C4-2B (cell line): ENCODE data around the gene CABS1.

Experiments
- H3K27ac ChIP-seq: fragments of 450-650 bp; 2 replicates; pipeline ENCODE4 v1.5.1; 2017
- CTCF ChIP-seq: fragments of 450-650 bp; conservative IDR thresholded peaks from 2 replicates; pipeline ENCODE4 v1.5.1; 2017; ENCODE audit warnings: mild to moderate bottlenecking
- ZFX ChIP-seq: fragments of 450-650 bp; IDR thresholded peaks from 2 replicates; pipeline ENCODE4 v1.6.1; 2017

CABS1 gene

GRCh38 chr4:70303090-70303489, 31.7 kb upstream of the CABS1 start:
- H3K27ac ChIP-seq: no peak overlapping the region
- TF ChIP-seq CTCF: no peak
- no peak for TF ChIP-seq ZFX

- TF ChIP-seq CTCF (no peak), ZFX (no peak)
- H3K27ac ChIP-seq: no peak overlapping the region
Observed at GRCh38 chr4:70305601-70306000, 29.2 kb upstream of the CABS1 start.

- no peak overlapping the region for H3K27ac ChIP-seq
- no peak for TF ChIP-seq ZFX
- TF ChIP-seq CTCF: no peak
Observed at GRCh38 chr4:70306076-70306475, 28.7 kb upstream of the CABS1 start.

GRCh38 chr4:70313736-70314135, 21.0 kb upstream of the CABS1 start:
- H3K27ac ChIP-seq: no peak overlapping the region
- TF ChIP-seq CTCF: no peak
- no peak for TF ChIP-seq ZFX

GRCh38 chr4:70315928-70316327, 18.9 kb upstream of the CABS1 start:
- TF ChIP-seq CTCF (peak; percentile 19), ZFX (no peak)
- H3K27ac ChIP-seq: no peak overlapping the region

GRCh38 chr4:70326052-70326451, 8.7 kb upstream of the CABS1 start:
- no peak overlapping the region for H3K27ac ChIP-seq
- TF ChIP-seq CTCF (no peak), ZFX (no peak)

GRCh38 chr4:70336043-70336442, 1.3 kb downstream of the CABS1 start:
- TF ChIP-seq ZFX (no peak), CTCF (no peak)
- no peak overlapping the region for H3K27ac ChIP-seq
